GM13977 (cell line): ENCODE data around the gene SNCAIP.

Experiments
- DNase-seq: peaks from one replicate; pipeline ENCODE4 v3.0.0; 2012; ENCODE audit warnings: low spot score
- CTCF ChIP-seq: IDR thresholded peaks from 2 replicates; pipeline ENCODE4 v1.5.1; 2012; ENCODE audit warnings: mild to moderate bottlenecking, control low read depth; ENCODE audit not compliant: insufficient read depth; ENCODE audit errors: extremely low read depth, missing control alignments
- in situ Hi-C: fragments of 300-500 bp; cut with MboI; formaldehyde crosslinking; loops from one replicate; pipeline ENCODE4 v1.12.0; 2022; ENCODE audit warnings: low sequenced_read_pairs, low pct_unique_long_range_greater_than_20kb, mixed read lengths, inconsistent platforms; ENCODE audit not compliant: unreplicated experiment

SNCAIP gene

GRCh38 chr5:122415030-122415800 lies 103.2 kb downstream of the SNCAIP start:
- peak; percentile 35 for DNase-seq
- in situ Hi-C loops = loop anchor here (10.0 kb wide), 1 partner anchor 220 kb away; no protein-coding TSS in a partner anchor
- TF ChIP-seq CTCF = peak; percentile 87

- TF ChIP-seq CTCF = no peak
- in situ Hi-C loops = loop anchor here (10.0 kb wide), 1 partner anchor 221 kb away; no protein-coding TSS in a partner anchor
- no peak for DNase-seq
Measured at GRCh38 chr5:122415801-122416120, 103.7 kb downstream of the SNCAIP start.

- in situ Hi-C loops = loop anchor here (10.0 kb wide), 1 partner anchor 225 kb away; no protein-coding TSS in a partner anchor
- DNase-seq = no peak
- TF ChIP-seq CTCF = no peak
Measured at GRCh38 chr5:122419142-122419894, 107.3 kb downstream of the SNCAIP start.

GRCh38 chr5:122420091-122420490 lies 108.1 kb downstream of the SNCAIP start:
- no peak for TF ChIP-seq CTCF
- no peak for DNase-seq
- in situ Hi-C loops = no loop called here

GRCh38 chr5:122420537-122421236 lies 108.7 kb downstream of the SNCAIP start:
- TF ChIP-seq CTCF = no peak
- in situ Hi-C loops = no loop called here
- no peak for DNase-seq

GRCh38 chr5:122421374-122422079 lies 109.5 kb downstream of the SNCAIP start:
- in situ Hi-C loops = no loop called here
- no peak for TF ChIP-seq CTCF
- peak; percentile 29 for DNase-seq
